CD4-positive, alpha-beta T cell treated with Interferon alpha-2 for 1 hour (primary cell): Measurements from ENCODE around the gene CCDC61.

Experiments
- DNase-seq, 2 donors: peaks; one replicate each; pipeline ENCODE4 v3.0.0-alpha.2; 2020 to 2022

Gene CCDC61

DNA sequence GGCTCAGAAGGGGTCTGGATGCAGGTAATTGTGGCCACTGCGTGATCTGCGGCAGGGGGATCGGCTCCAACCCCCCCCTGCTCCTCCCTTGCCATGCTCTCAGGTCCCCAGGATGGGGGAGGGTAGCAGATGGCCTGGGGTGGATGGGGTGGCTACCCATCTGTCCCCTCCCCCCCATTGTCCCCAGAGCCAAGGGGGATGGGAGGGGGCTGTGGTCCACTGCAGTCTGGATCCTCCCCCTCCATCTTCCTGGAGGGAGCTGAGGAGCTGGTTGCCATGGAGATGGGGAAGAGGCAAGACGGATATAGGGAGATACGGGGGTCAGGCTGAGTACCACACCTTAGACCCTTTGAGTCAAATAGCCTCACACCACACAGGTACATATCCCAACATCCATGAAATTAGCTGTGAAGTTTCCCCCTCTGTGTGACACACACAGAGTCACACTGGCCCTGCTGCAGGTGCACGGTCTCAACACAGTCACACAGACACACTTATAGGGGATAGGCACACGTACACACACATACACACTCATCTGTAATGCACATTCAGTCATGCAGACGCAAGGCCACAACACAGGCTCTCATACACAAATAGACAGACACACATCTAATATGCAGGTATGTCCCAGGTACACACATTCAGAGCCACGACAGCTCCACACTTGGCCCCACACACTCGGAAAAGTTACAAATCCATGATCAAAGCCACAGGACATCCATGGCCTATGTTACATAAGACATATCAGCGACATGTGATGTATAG is 19.8 kb upstream of the CCDC61 start:
- no peak for DNase-seq

DNA sequence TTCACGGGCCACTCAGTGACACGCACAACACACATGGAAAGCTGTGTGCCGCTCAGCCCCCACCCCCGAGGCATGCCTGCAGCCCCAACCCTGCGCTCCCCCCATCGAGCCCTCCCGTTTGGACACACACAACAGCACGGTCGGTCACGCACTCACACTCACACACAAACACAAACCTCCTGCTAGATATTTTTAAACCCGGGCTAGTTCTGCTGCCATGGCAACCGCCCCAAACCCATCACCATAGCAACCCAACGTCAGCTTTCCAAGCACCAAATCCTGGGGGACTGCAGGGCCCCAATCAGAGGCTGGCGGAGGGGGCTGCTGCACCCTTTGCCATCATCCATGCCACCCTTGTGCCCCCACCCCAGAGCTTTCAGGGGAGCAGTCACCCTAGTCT is 19.1 kb upstream of the CCDC61 start:
- no peak for DNase-seq

DNA sequence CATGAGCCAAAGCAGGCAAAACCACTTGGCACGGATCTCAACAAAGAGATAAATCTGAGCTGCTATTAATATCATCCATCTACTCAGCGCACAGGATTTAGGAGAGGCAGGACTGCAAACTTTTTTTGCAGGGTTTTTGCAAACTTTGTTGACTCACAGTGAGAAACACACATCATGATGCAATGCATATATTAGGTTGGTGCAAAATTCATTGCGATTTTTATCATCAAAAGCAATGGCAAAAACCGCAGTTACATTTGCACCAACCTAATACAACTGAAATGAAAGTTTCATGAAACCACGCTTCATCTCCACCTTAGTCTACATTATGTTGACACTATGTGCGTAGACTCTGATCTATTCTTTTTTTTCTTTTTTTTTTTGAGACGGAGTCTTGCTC is 17.1 kb upstream of the CCDC61 start:
- DNase-seq: no peak

DNA sequence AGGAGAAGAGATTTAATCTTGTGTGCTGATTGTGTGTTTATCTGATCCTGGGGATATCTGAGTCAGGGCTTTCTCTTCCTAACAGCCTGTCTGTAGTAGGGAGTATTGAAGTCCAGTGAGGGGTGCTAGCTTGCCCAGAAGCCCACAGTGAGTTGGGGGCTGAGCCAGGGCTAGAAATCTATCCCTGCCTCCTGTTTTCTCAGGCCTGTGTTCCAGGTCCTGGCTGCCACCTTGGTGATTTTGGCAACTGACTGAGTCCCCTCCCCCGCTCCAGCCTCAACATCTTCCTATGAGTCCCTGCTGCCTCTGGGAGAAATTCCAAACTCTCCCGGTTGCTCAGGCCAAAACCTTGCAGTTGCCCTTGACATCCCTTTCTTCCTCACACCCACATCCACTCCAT is 13.9 kb upstream of the CCDC61 start:
- DNase-seq: no peak

DNA sequence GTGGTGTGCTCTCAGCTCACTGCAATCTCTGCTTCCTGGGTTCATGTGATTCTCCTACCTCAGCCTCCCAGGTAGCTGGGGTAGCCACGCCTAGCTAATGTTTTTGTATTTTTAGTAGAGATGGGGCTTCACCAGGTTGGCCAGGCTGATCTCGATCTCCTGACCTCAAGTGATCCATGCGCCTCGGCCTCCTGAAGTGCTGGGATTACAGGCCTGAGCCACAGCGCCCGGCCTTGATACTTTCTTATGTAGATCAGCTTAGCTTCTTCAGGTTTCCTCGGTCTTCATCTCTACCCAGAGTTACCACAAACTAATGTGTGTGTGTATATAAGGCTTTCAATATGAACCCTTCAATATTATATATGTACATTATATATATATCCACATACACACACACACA is 9.9 kb upstream of the CCDC61 start:
- no peak for DNase-seq

DNA sequence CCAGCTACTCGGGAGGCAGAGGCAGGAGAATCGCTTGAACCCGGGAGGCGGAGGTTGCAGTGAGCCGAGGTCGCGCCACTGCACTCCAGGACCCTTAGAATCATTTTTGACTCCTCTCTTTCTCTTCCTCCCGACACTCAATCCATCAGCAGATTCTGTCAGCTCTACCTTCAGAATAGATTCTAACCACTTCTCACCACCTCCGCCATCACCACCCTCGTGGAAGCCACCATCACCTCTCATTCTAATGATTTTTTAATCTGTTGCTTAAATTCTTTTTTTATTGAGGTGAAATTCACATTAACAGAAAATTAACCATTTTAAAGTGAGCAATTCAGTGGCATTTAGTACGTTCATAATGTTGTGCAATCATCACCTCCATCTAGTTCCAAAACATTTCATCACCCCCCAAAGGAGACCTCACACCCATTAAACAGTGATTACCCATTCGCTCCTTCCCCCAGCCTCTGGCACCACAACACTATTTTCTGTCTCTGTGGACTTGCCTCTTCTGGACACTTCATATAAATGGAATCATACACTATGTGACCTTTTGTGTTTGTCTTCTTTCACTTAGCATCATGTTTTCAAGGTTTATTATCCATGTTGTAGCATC is 5.0 kb upstream of the CCDC61 start:
- no peak for DNase-seq

DNA sequence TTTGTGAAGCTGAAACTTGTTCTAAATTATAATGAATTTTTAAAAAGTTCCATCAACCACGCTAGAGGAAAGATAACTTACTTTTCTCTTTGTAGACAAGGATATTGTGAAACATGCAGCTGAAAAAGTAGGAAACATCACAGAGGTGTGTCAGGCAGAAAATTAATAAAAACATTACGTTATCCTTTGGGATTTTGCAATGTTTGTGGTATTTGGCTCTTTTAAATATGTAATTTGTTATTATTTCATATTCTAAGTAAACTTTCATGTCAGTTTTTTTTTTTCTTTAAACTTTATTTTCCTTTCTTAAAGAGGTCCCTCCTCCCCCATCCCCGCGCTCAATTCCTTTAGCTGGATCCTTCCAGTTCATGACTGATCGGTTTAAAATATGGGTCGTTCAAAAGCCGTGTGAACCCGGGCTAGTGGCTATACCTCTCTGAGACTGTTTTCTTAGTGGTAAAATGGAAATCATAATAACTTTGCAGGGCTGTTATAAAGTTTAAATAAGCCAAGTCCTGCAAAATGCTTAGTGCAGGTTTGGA is 740 bp upstream of the CCDC61 start:
- DNase-seq: no peak

DNA sequence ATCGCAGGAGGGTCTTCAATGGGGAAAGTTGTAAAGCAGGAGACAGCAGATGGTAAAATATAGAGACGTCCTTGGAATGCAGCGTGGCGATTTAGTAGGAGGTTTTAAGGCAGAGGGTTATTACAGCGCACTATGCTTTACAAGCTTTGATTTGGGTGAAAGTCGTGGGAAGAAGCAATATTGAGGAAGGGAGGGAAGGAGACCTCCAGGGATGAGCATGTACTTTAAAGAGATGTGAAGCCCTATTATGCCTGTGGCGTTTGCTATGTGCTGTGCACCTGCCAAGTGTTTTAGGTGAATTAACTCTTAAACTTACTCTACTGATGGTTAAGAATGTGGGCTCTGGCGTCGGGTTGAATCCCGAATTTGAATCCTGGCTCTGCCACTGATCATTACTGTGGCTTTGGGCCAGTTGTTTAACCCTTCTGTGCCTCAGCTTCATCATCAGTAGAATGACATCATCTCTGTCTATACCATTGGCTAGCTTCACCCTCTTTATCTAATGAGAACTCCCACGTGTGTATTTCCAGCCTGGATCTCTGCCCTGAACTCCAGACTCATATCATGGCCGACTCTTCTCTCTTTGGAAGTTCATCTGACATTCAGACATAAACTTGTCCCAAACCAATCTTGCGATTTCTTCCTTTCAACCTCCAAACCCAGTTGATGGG is 583 bp downstream of the CCDC61 start:
- DNase-seq: no peak

DNA sequence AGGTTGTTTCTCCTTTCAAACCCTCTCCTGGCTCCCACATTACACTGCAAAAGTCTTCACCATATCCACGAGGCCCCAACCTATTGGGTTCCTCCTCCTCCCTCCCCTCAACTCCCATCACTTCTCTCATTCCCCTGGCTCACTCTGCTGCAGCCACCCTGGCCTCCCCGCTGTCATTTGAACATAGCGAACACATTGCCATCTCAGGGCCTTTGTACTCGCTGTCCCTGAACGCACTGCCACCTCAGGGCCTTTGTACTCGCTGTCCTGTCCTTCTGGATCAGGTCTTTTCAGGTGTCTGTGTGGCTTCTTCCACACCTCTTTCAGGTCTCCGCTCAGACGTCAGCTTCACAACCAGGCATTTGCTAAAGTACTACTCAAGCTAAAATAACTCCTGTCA is 1.7 kb downstream of the CCDC61 start:
- no peak for DNase-seq

DNA sequence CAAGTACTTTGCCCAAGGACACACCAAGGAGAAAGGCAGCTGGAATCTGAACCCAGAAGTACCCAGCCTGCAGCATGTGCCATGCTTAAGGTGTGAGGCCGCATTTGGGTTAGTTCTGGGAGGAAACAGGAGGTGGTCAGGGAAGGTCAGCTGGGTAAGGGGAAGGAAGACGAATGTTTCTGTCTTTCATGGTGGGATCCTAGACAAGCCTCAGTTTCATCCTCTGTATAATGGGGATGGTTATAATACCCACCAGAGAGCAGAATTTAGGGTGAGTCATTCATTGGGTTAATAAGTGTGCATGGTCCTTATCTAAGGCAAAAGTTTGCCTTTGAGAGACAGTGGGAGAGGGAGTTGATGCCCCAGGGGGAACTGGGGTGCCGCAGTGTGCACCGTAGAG is 3.6 kb downstream of the CCDC61 start:
- no peak for DNase-seq

DNA sequence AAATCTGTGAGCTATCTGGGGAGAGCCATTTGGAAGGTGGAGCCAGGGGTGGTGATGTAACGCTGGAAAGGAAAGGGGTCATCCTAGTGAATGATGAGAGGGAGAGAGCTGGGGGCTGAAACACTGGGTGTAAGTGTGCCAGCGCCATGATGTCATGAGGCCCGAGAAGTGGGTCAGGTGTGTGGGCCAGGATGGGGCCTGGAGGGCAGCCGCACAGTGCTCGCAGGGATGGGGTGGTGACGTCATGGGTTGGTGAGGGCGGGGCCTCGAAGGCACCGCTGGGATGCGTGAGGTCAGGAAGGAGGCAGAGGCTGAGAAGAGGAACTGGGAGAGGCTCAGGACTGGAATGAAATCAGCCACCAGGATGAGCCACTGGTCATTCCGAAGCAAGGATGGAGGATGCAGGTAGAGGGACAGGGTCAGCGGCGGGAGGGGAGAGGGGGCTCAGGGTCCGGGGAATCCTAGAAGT is 4.4 kb downstream of the CCDC61 start:
- peak; percentile 23 to 26 for DNase-seq

DNA sequence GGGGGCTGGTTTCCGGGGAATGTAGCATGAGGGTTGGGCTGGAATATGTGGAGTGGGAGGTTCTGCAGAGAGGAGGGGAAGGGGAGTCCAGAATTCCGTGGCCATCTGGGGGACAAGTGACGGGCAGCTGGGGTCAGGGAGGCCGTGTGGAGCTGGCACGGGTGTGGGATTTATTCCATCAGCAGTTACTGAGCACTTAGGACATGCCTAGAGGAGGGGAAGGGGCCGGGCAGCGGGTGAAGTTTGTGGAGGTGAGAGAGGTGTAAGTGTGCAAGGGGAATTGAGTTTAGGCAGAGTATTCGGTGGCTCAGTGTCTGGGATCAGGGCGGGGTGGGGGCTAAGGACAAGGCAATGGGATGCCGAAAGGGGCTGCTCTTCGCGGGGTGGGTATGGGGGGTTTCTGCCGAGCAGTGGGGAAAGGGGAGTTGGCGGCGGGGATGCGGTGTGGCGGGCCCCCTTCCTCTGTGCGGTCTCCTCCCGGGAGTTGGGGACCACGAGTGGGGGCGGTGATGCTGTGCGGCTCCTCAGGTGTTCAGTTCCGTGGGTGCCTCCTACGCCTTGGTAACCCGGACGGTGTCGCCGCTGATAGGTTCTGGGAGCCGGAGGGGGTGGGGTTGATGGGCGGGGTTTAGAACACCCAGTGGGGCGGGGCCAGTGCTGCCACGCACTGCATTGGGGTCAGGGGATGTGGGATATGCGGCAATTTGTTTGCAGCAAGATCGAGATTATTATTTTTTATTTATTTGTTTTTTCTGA is 5.4 kb downstream of the CCDC61 start:
- peak; percentile 77 to 85 for DNase-seq

DNA sequence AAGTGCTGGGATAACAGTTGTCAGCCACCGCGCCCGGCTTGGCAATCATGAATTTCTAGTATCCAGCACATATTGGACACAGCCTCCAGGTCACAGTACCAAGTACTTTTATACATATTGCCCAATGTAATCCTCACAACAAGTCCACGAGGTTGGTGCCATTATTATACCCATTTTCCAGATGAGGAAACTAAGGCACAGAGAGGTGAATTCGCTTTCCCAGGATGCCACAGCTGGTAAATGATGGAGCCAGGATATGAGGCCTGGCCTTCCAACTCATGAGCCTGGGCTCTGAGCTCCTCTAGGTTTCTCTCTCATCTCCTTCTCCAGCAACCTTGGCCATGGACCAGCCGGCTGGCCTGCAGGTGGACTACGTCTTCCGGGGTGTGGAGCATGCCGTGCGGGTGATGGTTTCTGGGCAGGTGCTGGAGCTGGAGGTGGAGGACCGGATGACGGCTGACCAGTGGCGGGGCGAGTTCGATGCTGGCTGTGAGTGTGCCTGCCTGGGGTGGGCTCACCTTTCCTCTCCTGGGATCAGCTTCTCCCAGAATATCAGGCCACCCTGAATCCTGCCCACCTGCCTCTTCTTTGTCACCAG is 7.5 kb downstream of the CCDC61 start:
- DNase-seq: no peak

DNA sequence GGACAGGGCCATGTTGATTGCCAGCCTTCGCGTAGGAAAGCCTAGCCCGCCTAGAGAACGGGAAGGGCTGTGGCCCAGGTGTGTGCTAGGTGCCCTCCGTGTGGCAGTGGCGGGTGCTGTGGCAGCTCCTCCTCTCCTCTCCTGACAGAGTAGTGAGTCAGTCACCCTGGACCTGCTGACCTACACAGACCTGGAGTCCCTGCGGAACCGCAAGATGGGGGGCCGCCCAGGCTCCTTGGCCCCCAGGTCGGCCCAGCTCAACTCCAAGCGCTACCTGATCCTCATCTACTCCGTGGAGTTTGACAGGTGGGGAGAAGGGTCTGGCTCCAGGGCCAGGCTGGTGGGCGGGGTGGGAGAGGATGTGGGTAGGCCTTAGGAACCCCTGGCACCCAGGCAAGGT is 11.1 kb downstream of the CCDC61 start:
- DNase-seq: no peak

DNA sequence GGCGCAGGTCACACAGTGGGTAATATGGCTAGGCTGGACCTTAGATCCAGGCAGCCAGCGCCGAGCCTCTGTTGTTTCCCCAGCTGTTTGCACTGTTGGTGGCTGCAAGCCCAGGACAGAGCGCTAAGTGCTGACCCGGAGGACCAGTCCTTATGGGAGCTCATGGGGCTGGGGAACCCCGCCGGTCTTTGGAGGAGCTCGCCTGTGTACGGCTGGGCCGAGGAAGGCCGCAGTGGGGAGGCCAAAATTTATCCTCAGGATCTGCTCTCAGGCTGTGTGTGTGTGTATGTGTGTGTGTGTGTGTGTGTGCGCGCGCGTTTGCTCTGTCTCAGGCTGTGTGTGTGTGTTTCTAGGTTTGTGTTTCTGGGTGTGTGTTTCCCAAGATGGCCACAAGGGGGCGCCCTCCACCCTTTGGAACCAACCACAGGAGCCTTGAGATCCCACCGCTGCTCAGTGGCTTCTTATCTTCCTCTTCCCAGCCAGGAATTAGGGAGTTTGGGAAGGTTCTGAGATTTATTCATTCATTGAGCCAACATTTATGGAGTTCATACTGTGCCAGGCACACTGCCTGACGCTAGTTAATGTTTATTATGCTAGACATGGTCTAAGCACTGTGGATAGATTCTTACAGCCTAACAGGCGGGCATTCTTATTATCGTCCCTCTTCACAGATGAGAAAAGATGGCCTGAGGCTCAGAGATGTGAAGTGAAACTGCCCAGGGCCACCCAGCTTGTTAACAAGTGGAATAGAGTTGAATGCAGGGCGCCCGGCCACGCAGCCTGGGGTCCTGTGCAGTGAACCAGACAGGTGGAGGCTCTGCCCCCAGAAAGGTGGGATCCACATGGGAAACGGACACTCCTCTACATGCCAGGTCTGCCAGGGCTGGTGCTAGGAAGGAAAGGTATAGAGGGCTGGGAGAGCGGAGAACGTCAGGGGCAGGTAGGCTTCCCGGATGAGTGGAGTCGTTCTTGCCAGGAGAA is 14.6 kb downstream of the CCDC61 start:
- peak; percentile 53 to 71 for DNase-seq

DNA sequence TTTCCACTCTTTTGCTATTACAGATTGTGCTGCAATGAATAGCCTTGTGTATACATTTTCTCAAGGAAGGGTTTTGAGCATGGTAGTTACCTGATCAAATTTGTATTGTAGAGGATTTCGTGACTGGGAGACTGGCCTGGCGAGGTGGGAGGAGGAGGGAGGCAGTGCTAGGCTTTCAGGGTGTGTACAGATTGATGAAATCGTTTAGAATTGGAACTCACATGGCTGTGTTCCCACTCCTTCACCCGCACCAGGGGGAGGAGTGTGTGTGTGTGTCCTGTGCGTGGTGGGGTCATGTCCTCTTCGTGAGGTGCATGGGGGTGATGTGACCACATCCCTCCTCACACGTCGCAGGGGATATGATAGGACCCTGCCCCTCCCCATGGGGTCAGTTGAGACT is 19.3 kb downstream of the CCDC61 start:
- DNase-seq: no peak

DNA sequence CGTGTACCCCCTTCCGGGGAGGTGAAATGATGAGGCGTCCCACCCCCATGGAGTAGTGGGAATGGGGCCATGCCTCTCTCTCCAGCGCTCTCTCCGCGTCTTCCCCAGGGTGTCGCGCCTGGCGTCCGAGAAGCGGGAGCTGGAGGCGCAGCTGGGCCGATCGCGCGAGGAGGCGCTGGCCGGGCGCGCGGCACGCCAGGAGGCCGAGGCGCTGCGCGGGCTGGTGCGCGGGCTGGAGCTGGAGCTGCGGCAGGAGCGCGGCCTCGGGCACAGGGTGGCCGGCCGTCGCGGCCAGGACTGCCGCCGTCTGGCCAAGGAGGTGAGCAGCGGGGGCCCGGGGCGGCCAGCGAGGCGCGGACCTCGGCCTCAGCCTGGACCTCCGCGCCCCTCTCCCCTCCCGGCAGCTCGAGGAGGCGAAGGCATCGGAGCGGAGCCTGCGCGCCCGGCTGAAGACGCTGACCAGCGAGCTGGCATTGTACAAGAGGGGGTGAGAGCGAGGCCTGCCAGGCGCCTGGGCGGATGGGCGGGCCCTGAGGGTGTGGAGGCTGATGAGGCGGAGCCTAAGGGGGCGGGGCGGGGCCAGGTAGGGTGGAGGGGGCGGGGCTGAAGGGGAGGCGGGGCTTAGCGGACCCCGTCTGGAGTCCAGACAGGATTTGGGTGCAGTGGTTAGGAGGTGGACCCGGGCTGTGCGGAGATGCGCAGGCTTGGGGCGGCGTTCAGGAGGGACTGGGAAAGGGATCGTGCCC is 19.8 kb downstream of the CCDC61 start:
- peak; percentile 66 to 74 for DNase-seq

DNA sequence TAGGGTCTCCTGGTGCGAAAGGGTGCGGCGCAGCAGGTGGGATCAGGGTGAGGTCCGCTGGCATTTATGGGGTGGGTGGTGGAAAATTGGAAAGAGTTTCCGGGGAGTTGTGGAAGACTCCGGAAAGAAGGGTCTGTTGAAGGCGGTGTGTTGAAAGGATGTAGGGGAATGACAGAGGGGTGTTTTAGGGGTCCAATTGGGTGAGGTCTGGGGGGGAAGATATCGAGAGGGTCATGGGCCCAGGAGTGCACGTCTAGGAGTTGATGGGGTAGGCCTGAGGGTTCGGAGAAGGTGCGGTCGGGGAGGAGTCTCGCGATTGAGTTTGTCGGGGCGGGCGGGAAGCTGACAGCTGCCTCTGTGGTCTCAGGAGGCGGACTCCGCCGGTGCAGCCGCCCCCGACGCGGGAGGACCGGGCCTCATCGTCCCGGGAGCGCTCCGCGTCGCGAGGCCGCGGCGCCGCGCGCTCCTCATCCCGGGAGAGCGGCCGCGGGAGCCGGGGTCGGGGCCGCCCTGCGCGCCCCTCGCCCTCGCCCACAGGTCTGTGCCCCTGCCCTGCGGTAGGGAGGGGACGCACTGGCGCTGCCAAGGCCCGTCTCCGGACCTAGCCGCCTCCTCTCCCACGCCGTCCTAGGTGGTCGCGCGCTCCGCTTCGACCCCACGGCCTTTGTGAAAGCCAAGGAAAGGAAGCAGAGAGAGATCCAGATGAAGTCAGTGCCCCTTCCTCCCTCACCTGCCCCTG is 20.6 kb downstream of the CCDC61 start:
- peak; percentile 22 to 49 for DNase-seq

DNA sequence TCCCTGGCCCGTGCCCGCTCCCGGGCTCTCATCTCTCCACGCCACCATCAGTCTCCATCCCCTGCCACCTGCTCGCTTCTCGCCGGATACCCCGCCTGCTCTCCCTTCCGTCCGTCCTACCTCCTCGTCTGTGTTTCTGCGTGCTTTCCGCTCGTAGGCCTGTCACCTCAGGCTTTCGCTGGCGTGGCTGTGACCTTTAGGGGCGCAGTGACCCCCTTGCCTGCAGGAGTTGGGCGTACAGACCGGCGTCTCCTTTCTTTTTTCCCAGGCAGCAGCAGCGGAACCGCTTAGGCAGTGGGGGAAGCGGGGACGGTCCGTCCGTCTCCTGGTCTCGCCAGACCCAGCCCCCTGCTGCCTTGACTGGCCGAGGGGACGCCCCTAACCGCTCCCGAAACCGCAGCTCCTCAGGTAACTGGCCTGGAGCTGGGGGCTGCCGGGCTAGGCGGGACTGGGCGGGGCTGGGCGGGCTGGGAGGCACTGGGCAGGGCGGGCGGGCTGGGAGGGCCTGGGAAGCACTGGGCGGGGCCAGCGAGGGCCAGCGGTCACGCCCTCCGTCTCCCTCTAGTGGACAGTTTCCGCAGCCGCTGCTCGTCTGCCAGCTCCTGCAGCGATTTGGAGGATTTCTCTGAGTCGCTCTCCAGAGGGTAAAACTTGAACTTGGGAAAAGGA is 21.3 kb downstream of the CCDC61 start:
- peak; percentile 78 to 86 for DNase-seq
